ENCODE measurements around the gene NTM.

NTM gene

DNA sequence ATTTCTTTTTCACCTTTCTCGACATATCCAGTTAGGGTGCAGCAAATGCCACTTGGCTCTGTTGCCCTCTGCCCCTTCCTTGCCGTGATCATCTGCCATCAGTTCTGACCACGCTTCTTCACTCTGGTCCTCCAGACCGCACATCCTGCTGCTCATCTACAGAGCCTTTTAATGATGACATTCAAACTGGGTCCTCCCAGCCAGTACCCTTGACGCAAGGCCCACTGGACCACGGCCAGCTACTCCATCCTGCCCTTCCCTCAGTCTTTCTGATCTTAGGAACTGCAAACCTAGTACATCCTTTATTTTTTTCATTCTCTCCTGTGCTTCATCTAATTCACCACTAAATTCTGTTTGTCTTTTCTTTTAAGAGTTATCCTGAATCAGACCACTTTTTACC is 551.8 kb downstream of the NTM start:
- no peak overlapping the region for H3K27ac ChIP-seq (ENCODE audit: low read length)
- H3K9ac ChIP-seq (ENCODE audit: low read length in 2 of 2), result no peak overlapping the region
- no peaks in the 10 kb centered on the region for H3K27me3 ChIP-seq (ENCODE audit: control insufficient read depth in 1 of 2, insufficient read depth in 2 of 2, low read length in 2 of 2)
- no peaks in the 10 kb centered on the region for H3K36me3 ChIP-seq (ENCODE audit: control insufficient read depth in 2 of 2, insufficient read depth in 2 of 2, low read length in 2 of 2)
- H3K4me3 ChIP-seq (ENCODE audit: low read length in 2 of 2), result no peak overlapping the region
- H3K4me1 ChIP-seq (ENCODE audit: control insufficient read depth, insufficient read depth, low read length), result no peaks in the 10 kb centered on the region
- no peaks in the 10 kb centered on the region for H3K9me3 ChIP-seq (ENCODE audit: control insufficient read depth in 2 of 2, low read length in 2 of 2)

DNA sequence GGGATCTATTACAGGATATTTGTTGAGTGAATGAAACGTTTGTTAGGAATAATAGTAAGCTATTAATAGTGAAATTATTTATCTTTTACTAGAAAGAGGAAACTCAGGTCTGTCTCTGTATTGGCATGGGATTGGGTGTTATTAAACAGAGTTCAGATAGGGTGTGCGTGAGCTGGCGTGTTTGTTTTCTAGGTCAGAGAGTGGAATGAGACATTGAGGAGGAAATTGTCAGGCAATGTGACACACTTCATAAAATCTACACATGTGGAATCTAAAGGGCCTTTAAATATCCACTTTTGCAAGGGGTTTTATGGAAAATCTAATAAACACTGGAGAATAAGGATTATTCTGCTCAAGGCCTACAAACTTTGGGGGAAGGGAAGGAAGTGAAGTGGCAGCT is 552.9 kb downstream of the NTM start:
- Histone ChIP-seq H3K9me3 (ENCODE audit: control insufficient read depth in 2 of 2, low read length in 2 of 2) (no peaks in the 10 kb centered on the region), H3K4me3 (ENCODE audit: low read length in 2 of 2) (no peak overlapping the region), H3K4me1 (ENCODE audit: control insufficient read depth, insufficient read depth, low read length) (no peaks in the 10 kb centered on the region), H3K27ac (ENCODE audit: low read length) (no peak overlapping the region), H3K36me3 (ENCODE audit: control insufficient read depth in 2 of 2, insufficient read depth in 2 of 2, low read length in 2 of 2) (no peaks in the 10 kb centered on the region), H3K27me3 (ENCODE audit: control insufficient read depth in 1 of 2, insufficient read depth in 2 of 2, low read length in 2 of 2) (no peaks in the 10 kb centered on the region), H3K9ac (ENCODE audit: low read length in 2 of 2) (no peak overlapping the region)

DNA sequence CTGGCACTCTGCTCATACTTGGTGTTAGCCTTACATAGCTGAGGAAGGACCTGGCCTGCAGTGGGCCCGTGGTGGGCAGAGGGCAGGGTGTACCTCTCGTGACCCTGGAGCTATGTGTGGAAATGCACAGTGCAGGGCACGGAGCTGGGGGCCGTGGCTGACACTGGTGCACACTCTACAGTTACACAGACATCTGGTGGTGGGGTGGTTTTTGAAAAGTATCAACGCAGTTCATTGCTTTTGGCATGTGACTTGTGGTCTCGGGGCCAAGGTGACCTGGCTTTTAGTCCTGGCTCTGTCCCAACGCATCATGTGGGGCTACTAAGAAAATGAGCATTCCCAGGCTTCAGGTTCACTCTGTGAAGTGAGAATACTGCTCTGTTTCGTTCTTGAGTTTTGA is 553.6 kb downstream of the NTM start:
- Histone ChIP-seq H3K9me3 (ENCODE audit: control insufficient read depth in 2 of 2, low read length in 2 of 2) (no peaks in the 10 kb centered on the region), H3K4me3 (ENCODE audit: low read length in 2 of 2) (no peak overlapping the region), H3K9ac (ENCODE audit: low read length in 2 of 2) (no peak overlapping the region), H3K27me3 (ENCODE audit: control insufficient read depth in 1 of 2, insufficient read depth in 2 of 2, low read length in 2 of 2) (no peaks in the 10 kb centered on the region), H3K27ac (ENCODE audit: low read length) (no peak overlapping the region), H3K4me1 (ENCODE audit: control insufficient read depth, insufficient read depth, low read length) (no peaks in the 10 kb centered on the region), H3K36me3 (ENCODE audit: control insufficient read depth in 2 of 2, insufficient read depth in 2 of 2, low read length in 2 of 2) (no peaks in the 10 kb centered on the region)

- Histone ChIP-seq H3K9ac (ENCODE audit: low read length in 2 of 2) (no peak overlapping the region), H3K27ac (ENCODE audit: low read length) (no peak overlapping the region), H3K4me3 (ENCODE audit: low read length in 2 of 2) (no peak overlapping the region), H3K9me3 (ENCODE audit: control insufficient read depth in 2 of 2, low read length in 2 of 2) (no peaks in the 10 kb centered on the region), H3K36me3 (ENCODE audit: control insufficient read depth in 2 of 2, insufficient read depth in 2 of 2, low read length in 2 of 2) (no peaks in the 10 kb centered on the region), H3K27me3 (ENCODE audit: control insufficient read depth in 1 of 2, insufficient read depth in 2 of 2, low read length in 2 of 2) (no peaks in the 10 kb centered on the region), H3K4me1 (ENCODE audit: control insufficient read depth, insufficient read depth, low read length) (no peaks in the 10 kb centered on the region)
Measured at GRCh38 chr11:131924457-131925201, 554.2 kb downstream of the NTM start.

GRCh38 chr11:131925829-131926228 is 555.4 kb downstream of the NTM start:
- Histone ChIP-seq H3K27ac (ENCODE audit: low read length) (no peak overlapping the region), H3K9me3 (ENCODE audit: control insufficient read depth in 2 of 2, low read length in 2 of 2) (no peaks in the 10 kb centered on the region), H3K9ac (ENCODE audit: low read length in 2 of 2) (no peak overlapping the region), H3K36me3 (ENCODE audit: control insufficient read depth in 2 of 2, insufficient read depth in 2 of 2, low read length in 2 of 2) (no peaks in the 10 kb centered on the region), H3K4me3 (ENCODE audit: low read length in 2 of 2) (no peak overlapping the region), H3K4me1 (ENCODE audit: control insufficient read depth, insufficient read depth, low read length) (no peaks in the 10 kb centered on the region), H3K27me3 (ENCODE audit: control insufficient read depth in 1 of 2, insufficient read depth in 2 of 2, low read length in 2 of 2) (no peaks in the 10 kb centered on the region)

- H3K27ac ChIP-seq (ENCODE audit: low read length), result no peak overlapping the region
- H3K9me3 ChIP-seq (ENCODE audit: control insufficient read depth in 2 of 2, low read length in 2 of 2), result no peaks in the 10 kb centered on the region
- no peak overlapping the region for H3K4me3 ChIP-seq (ENCODE audit: low read length in 2 of 2)
- peaks cover 0 to 2% of the 10 kb centered on the region in 2 donors for H3K27me3 ChIP-seq (ENCODE audit: control insufficient read depth in 1 of 2, insufficient read depth in 2 of 2, low read length in 2 of 2)
- H3K4me1 ChIP-seq (ENCODE audit: control insufficient read depth, insufficient read depth, low read length), result no peaks in the 10 kb centered on the region
- H3K9ac ChIP-seq (ENCODE audit: low read length in 2 of 2), result no peak overlapping the region
- H3K36me3 ChIP-seq (ENCODE audit: control insufficient read depth in 2 of 2, insufficient read depth in 2 of 2, low read length in 2 of 2), result no peaks in the 10 kb centered on the region
Measured at GRCh38 chr11:131928992-131929391, 558.6 kb downstream of the NTM start.

DNA sequence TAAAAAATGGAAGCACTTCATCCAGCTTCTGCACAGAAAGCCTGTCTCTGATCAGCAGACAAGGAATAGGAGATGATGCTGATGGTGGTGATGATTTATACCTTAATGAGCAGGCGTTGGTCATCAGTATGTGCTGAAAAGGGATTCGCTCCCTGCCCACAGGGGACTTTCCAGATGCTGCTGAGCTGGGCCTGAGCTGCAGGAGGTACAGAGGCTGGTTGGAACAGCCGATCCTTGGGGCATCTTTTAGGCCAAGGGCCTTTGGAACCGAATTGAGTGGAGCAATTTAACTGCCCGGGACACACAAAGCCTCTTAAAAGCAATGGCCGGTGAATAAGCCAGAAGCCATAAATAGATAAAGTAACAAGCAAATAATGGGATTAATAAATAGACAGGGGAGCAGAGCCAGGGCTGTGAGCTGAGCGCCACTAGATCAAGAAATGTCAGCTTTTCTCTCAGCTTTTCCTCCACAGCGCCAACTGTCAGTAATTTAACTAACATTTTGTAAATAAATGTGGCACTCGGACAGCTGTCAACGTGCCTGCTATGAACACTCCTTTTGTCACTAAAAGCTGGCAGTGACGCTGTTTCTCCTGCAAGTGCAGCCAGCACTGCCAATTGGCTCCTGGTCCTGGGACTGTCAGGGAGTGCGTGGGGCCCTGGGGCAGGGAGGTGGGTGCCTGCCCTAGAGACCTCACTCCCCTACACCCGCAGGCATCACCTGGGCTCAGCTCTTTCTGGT is 562.3 kb downstream of the NTM start:
- H3K9me3 ChIP-seq (ENCODE audit: control insufficient read depth in 2 of 2, low read length in 2 of 2), result no peaks in the 10 kb centered on the region

GRCh38 chr11:131934006-131934405 is 563.6 kb downstream of the NTM start:
- H3K9ac ChIP-seq (ENCODE audit: low read length in 2 of 2), result no peak overlapping the region
- H3K9me3 ChIP-seq (ENCODE audit: control insufficient read depth in 2 of 2, low read length in 2 of 2), result no peaks in the 10 kb centered on the region
- peaks cover 0 to 2% of the 10 kb centered on the region in 2 donors for H3K27me3 ChIP-seq (ENCODE audit: control insufficient read depth in 1 of 2, insufficient read depth in 2 of 2, low read length in 2 of 2)
- H3K4me1 ChIP-seq (ENCODE audit: control insufficient read depth, insufficient read depth, low read length), result no peaks in the 10 kb centered on the region
- no peak overlapping the region for H3K4me3 ChIP-seq (ENCODE audit: low read length in 2 of 2)
- no peak overlapping the region for H3K27ac ChIP-seq (ENCODE audit: low read length)
- H3K36me3 ChIP-seq (ENCODE audit: control insufficient read depth in 2 of 2, insufficient read depth in 2 of 2, low read length in 2 of 2), result no peaks in the 10 kb centered on the region

More for the DNA sequence above, 562.3 kb downstream of the NTM start:
- Histone ChIP-seq H3K9ac (ENCODE audit: low read length in 2 of 2) (no peak overlapping the region), H3K27ac (ENCODE audit: low read length) (no peak overlapping the region), H3K36me3 (ENCODE audit: control insufficient read depth in 2 of 2, insufficient read depth in 2 of 2, low read length in 2 of 2) (no peaks in the 10 kb centered on the region), H3K4me3 (ENCODE audit: low read length in 2 of 2) (no peak overlapping the region), H3K4me1 (ENCODE audit: control insufficient read depth, insufficient read depth, low read length) (no peaks in the 10 kb centered on the region), H3K27me3 (ENCODE audit: control insufficient read depth in 1 of 2, insufficient read depth in 2 of 2, low read length in 2 of 2) (peaks cover 0 to 2% of the 10 kb centered on the region in 2 donors)

- Histone ChIP-seq H3K27me3 (ENCODE audit: control insufficient read depth in 1 of 2, insufficient read depth in 2 of 2, low read length in 2 of 2) (peaks cover 0 to 3% of the 10 kb centered on the region in 2 donors), H3K4me3 (ENCODE audit: low read length in 2 of 2) (no peak overlapping the region), H3K9ac (ENCODE audit: low read length in 2 of 2) (no peak overlapping the region), H3K9me3 (ENCODE audit: control insufficient read depth in 2 of 2, low read length in 2 of 2) (no peaks in the 10 kb centered on the region), H3K27ac (ENCODE audit: low read length) (no peak overlapping the region), H3K36me3 (ENCODE audit: control insufficient read depth in 2 of 2, insufficient read depth in 2 of 2, low read length in 2 of 2) (no peaks in the 10 kb centered on the region), H3K4me1 (ENCODE audit: control insufficient read depth, insufficient read depth, low read length) (no peaks in the 10 kb centered on the region)
Measured at GRCh38 chr11:131938351-131938751, 567.9 kb downstream of the NTM start.

DNA sequence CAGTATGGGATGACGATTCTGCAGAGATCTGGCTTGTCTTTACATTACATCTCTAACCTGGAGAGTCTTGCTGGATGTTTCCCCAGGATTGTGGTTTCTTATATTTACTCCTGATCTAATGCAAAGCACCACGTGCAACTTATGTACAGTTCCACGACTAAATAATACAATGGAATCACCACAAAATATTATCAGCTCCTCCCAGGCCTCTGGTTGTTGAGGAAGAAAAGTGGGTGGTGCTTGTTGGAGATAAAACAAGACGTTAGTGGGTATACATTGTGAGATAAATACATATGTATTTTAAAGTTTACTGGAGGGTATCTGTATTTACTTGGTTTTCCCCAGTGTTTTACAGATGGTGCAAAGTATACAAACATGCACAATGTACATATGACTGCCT is 569.7 kb downstream of the NTM start:
- Histone ChIP-seq H3K9me3 (ENCODE audit: control insufficient read depth in 2 of 2, low read length in 2 of 2) (no peaks in the 10 kb centered on the region), H3K27me3 (ENCODE audit: control insufficient read depth in 1 of 2, insufficient read depth in 2 of 2, low read length in 2 of 2) (peaks cover 0 to 3% of the 10 kb centered on the region in 2 donors), H3K4me1 (ENCODE audit: control insufficient read depth, insufficient read depth, low read length) (no peaks in the 10 kb centered on the region), H3K4me3 (ENCODE audit: low read length in 2 of 2) (no peak overlapping the region), H3K9ac (ENCODE audit: low read length in 2 of 2) (no peak overlapping the region), H3K36me3 (ENCODE audit: control insufficient read depth in 2 of 2, insufficient read depth in 2 of 2, low read length in 2 of 2) (no peaks in the 10 kb centered on the region), H3K27ac (ENCODE audit: low read length) (no peak overlapping the region)

DNA sequence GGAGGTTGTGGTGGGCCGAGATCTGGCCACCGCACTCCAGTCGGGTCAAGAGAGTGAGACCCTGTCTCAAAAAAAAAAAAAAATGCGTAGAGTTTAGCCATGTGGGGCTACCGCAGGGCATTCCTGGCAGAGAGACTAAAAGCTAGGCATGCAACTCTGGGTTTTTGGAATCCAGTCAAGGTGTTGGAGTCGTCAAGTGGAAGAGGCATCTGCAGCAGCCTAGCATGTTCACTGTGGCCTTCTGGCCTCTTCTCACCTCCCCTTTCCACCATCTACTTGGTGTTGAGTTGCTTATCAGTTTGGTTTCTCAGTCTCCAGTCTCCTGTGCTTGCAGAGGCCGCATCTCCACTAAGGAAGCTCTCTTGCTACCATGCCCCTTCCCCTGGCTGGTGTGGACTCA is 572.5 kb downstream of the NTM start:
- Histone ChIP-seq H3K36me3 (ENCODE audit: control insufficient read depth in 2 of 2, insufficient read depth in 2 of 2, low read length in 2 of 2) (no peaks in the 10 kb centered on the region), H3K9me3 (ENCODE audit: control insufficient read depth in 2 of 2, low read length in 2 of 2) (no peaks in the 10 kb centered on the region), H3K27ac (ENCODE audit: low read length) (no peak overlapping the region)

More for the DNA sequence above, 572.5 kb downstream of the NTM start:
- no peak overlapping the region for H3K4me3 ChIP-seq (ENCODE audit: low read length in 2 of 2)
- no peak overlapping the region for H3K9ac ChIP-seq (ENCODE audit: low read length in 2 of 2)
- no peaks in the 10 kb centered on the region for H3K4me1 ChIP-seq (ENCODE audit: control insufficient read depth, insufficient read depth, low read length)
- peaks cover 0 to 3% of the 10 kb centered on the region in 2 donors for H3K27me3 ChIP-seq (ENCODE audit: control insufficient read depth in 1 of 2, insufficient read depth in 2 of 2, low read length in 2 of 2)
